AG09309 (cell line): ENCODE data around the gene MYCT1.

ENCODE experiments used
- DNase-seq: peaks from one replicate; pipeline ENCODE4 v3.0.0-alpha.2; 2010; ENCODE audit warnings: low read depth
- H3K4me3 ChIP-seq: 2 replicates; pipeline ENCODE4 v1.5.1; 2011; ENCODE audit warnings: mild to moderate bottlenecking, low read depth, low read length, moderate library complexity; ENCODE audit not compliant: control insufficient read depth
- TF ChIP-seq, protein P1 (sequence below): IDR thresholded peaks from 2 replicates; pipeline ENCODE4 v1.5.1; 2011; ENCODE audit warnings: mild to moderate bottlenecking, low read depth, low read length, inconsistent platforms; ENCODE audit not compliant: insufficient read depth, control insufficient read depth; ENCODE audit errors: missing control alignments

MYCT1 gene, protein sequence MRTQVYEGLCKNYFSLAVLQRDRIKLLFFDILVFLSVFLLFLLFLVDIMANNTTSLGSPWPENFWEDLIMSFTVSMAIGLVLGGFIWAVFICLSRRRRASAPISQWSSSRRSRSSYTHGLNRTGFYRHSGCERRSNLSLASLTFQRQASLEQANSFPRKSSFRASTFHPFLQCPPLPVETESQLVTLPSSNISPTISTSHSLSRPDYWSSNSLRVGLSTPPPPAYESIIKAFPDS

DNA sequence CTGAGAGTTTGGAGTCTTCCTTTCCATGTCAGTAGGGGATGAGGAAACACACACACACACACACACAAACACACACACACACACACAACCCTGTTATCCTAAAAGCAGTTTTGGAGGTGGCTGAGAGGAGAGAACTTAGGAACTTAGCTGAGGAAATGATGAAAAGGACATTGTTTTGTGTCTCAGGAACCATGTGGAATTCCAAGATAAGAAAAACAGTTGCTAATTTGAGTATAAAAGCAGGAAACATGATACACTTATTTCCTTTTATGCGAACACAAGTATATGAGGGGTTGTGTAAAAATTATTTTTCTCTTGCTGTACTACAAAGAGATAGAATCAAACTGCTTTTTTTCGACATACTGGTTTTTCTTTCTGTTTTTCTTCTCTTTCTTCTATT lies at the start of gene MYCT1:
MYCT1 (plus strand) TSS at position 264 of the 400 bp plus-strand sequence; CDS start at position 270, 6 bp downstream.
- no peak for DNase-seq
- no peak within 1 kb of the TSS for H3K4me3 ChIP-seq
- TF ChIP-seq, protein P1, sequence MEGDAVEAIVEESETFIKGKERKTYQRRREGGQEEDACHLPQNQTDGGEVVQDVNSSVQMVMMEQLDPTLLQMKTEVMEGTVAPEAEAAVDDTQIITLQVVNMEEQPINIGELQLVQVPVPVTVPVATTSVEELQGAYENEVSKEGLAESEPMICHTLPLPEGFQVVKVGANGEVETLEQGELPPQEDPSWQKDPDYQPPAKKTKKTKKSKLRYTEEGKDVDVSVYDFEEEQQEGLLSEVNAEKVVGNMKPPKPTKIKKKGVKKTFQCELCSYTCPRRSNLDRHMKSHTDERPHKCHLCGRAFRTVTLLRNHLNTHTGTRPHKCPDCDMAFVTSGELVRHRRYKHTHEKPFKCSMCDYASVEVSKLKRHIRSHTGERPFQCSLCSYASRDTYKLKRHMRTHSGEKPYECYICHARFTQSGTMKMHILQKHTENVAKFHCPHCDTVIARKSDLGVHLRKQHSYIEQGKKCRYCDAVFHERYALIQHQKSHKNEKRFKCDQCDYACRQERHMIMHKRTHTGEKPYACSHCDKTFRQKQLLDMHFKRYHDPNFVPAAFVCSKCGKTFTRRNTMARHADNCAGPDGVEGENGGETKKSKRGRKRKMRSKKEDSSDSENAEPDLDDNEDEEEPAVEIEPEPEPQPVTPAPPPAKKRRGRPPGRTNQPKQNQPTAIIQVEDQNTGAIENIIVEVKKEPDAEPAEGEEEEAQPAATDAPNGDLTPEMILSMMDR: no peak

DNA sequence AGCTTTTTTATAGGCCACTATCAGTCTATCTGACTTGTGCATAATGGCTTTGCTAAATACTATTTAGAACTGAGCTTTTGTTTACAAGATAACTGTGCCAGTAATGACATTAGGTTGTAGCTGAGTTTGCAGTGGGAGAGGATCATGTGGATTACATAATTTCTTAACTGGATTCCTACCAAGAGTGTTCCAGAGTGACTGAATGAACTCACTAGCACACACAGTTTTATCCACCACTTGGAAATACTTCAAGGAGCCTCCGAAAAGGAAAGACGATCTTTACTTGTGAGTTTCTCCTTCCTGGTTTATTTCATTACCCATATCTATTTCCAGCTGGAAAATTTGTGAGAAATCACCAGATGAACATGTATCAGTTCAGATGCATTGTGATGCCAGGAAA lies 49.6 kb upstream of the MYCT1 start:
- DNase-seq: no peak
- TF ChIP-seq, protein P1: no peak
- H3K4me3 ChIP-seq: no peak overlapping the region

DNA sequence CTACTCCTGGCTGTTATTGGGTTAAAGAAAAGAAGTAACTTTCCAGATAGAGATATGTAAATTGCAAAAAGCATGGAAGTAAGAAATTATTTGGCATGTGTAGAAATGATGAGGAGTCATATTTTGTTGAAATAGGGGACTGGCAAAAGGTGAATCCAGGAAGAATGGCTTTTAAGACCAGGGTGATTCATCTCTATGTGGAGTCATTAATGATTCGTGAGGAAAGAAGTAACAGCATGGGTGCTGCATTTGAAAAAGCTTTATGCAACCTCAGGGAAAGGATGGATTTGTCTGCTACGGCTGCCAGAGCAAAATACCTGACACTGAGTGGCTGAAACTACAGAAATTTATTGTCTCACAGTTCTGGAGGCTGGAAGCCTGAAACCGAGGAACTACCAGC lies 45.7 kb upstream of the MYCT1 start:
- TF ChIP-seq, protein P1: no peak
- DNase-seq: no peak
- H3K4me3 ChIP-seq: no peak overlapping the region

DNA sequence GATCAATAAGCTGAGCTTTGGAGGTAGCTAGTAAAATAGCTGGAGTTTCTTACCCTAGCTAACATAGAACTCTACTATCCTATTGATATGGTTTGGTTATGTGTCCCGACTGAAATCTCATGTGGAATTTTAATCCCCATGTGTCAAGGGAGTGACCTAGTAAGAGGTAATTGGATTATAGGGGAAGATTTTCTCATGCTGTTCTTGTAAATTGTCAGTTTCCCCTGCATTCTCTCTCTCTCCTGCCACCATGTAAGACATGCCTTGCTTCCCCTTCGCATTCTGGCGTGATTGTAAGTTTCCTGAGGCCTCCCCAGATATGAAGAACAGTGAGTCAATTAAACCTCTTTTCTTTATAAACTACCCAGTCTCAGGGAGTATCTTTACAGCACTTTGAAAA lies 35.9 kb upstream of the MYCT1 start:
- no peak overlapping the region for H3K4me3 ChIP-seq
- TF ChIP-seq, protein P1: no peak
- DNase-seq: no peak

DNA sequence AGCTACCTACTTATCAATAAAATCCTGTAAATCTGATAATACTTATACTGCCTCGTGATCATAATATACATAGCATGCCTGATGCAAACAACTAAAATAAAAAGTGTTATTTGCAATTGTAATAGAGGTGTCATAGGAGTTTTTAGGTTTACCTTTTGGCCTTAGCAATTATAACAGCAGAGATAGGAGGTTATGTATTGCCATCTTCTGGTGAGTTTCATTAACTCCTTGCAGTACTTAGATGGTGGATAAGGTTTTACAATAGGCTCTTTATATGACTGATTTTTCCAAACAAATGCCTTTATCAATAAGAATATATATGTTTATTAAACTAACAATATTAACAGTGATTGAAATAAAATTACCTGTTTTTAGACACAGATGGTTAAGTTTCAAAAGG lies 27.8 kb upstream of the MYCT1 start:
- no peak overlapping the region for H3K4me3 ChIP-seq
- TF ChIP-seq, protein P1: peak; percentile 33
- no peak for DNase-seq

DNA sequence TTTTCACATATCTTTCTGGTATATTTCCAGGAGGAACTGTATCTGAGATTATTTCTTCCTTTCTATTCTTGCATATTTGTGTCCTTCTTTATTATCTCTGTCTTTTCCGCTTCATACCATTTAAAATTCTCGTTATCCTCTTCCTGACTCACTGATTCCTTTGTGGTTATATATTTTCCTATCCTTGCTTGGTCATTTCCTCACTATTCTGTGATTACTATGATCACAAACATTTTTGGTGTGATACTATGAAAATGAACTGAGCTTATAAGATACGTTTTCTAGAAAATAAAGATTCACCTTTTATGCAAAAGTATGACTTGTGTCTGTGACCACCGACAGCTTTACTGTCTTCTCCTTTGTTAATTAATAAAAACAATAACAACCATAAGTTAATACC lies 26.5 kb upstream of the MYCT1 start:
- H3K4me3 ChIP-seq: no peak overlapping the region
- no peak for DNase-seq
- TF ChIP-seq, protein P1: no peak
